NCI-H748 treated with DMSO at 0.1 percent for 48 hours (cell line): ENCODE measurements around the gene ATP6V0E1.

Source experiments
- DNase-seq: peaks from one replicate; lab custom pipeline; 2025; lab: John Stamatoyannopoulos, UW

Gene ATP6V0E1

GRCh38 chr5:172956936-172957335 is 26.6 kb upstream of the ATP6V0E1 start:
- no peak for DNase-seq

DNA sequence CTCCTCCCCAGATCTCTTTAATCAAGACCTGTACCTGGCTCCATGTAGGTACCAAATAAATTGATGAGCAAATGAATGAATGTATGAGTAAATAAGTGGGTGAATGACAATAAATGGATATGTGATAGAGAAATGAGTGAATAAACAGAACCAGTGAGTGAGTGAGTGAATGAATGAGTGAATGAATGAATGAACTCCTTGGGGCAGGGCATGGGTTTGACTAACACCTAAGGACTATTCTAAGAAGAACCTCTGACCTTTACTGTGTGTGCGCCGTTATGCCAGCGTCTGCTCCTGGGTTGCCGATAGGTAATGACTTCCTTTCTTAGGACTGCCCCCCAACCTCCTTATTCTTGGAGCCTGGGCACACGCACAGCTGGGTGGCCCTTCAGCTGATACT is 26.1 kb upstream of the ATP6V0E1 start:
- no peak for DNase-seq

GRCh38 chr5:172958331-172959046 is 25.1 kb upstream of the ATP6V0E1 start:
- DNase-seq = peak; percentile 44

DNA sequence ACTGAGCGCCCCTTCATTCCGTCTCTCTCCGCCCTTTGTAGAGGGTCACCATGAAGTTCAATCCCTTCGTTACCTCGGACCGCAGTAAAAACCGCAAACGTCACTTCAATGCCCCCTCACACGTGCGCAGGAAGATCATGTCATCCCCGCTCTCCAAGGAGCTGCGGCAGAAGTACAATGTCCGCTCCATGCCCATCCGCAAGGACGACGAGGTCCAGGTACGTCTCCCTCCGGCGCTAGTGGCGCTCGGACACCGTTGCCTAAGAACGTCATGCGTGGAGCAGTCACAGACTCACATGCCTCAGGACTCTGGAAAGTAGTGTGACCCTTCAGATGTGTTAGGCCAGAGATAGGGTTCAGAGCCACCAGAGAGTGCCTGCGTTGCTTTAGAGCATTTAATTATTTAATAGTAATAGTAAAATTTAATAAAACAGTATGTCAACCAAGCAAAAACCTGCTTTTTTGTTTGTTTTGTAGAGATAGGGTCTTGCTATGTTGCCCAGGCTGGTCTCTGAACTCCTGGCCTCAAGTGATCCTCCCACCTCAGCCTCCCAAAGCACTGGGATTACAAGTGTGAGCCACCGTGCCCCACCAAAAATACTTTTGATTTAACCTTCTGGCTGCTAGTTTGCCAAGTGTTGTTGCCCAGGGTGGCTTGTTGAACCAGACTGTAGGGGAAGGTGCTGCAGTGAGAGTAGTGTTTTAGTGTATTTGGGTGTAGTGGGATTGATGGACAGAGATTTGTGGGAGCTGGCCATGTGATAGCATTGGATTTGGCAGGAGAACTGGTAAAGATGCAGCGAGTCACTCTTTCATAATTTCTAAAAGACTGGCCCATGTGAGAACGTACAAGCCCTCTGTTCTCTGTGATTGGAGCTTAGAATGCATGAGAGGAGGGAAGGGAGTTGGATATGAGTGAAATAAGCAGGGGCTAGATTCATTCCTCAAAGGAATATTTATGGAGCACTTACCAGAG is 23.5 kb upstream of the ATP6V0E1 start:
- no peak for DNase-seq

- DNase-seq = no peak
Observed at GRCh38 chr5:172969921-172970320, 13.7 kb upstream of the ATP6V0E1 start.

GRCh38 chr5:172971482-172971881 is 12.1 kb upstream of the ATP6V0E1 start:
- DNase-seq = no peak

DNA sequence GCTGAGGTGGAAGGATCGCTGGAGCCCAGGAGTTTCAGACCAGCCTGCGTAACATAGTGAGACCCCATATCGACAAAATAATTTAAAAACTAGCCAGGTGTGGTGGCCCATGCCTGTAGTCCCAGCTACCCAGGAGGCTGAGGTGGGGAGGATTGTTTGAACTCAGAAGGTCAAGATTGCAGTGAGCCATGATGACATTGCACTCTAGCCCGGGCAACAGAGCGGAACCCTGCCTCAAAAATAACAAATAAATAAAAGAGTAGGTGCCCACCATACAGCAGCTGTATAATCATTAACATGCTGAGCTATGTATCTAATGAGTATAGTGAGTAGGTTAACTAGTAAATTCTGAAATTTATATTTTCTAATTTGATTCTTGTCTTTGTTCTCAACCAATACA is 11.0 kb upstream of the ATP6V0E1 start:
- DNase-seq = no peak

DNA sequence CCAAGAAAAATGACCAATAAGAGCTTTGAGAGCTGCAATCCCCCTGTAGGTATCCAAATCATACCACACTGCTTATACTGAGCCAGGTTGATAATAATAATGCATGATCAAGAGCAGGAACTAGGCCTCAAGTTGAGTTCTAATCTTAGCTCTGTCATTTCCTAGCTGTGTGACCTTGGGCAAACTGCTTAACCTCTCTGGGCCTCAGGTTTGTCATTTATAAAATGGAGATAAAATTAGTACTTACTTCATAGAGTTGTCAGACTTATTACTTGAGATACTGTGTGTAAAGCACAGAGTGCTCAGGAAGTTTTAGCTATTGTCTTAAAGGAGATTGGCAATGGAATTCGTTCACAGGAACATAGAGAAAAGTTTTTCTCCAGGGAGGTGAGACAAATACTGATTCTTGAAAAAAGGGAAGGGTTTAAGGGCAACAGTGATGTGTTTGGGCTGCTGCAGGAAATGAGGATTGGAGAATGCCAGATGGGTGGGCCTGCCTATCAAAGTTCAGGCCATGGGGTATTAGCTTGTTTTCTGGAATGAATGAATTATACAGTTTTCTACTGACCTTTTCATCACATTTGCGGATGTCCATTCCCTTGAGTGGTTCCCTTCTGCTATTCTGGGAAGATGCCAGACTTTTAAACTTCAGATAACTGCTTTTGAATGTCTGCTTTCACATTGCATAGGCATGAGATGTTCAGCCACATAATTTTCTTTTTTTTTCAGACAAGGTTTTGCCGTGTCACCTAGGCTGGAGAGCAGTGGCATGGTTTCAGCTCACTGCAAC is 10.2 kb upstream of the ATP6V0E1 start:
- no peak for DNase-seq

GRCh38 chr5:172973931-172974330 is 9.6 kb upstream of the ATP6V0E1 start:
- DNase-seq = no peak

DNA sequence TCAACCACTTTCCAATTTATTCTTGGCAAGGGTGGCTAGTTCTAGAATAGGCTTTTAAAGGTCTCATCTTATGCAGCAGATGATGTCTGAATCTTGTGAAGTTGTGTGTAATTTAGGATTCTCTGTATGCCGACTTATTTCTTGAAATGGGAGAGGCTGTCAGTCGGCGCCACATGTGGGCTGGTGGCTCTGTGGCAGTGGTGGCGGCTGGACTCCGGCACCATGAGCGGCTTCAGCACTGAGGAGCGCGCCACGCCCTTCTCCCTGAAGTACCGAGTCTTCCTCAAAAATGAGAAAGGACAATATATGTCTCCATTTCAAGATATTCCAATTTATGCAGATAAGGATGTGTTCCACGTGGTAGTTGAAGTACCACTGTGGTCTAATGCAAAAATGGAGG is 8.3 kb upstream of the ATP6V0E1 start:
- DNase-seq = no peak

DNA sequence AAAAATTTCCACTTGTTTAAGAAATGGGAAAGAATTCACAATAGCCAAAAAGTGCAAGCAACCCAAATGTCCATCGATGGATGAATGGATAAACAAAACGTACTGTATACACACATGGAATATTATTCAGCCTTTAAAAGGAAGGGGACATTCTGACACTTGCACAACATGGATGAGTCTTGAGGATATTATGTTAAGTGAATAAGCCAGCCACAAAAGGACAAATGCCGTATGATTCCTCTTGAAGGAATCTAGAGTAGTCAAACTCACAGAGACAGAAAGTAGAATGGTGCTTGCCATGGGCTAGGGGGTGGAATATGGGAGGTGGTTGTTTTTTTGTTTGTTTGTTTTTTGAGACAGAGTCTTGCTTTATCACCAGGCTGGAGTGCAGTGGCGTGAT is 3.8 kb upstream of the ATP6V0E1 start:
- no peak for DNase-seq

DNA sequence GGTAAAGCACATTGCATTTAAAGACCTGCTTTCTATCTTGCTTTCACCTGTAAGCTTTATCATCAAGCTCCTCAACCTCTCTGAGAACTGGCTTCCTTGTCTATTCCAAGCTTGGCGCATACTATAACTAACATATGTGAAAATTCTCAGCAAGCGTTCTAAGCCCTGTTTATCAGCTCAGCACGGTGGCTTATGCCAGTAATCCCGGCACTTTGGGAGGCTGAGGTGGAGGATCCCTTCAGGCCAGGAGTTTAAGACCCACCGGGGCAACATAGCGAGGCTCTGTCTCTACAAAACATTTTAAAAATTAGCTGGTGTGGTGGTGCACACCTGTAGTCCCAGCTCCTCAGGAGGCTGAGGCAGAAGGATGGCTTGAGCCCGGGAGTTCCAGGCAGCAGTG is 1.6 kb upstream of the ATP6V0E1 start:
- no peak for DNase-seq

GRCh38 chr5:172984244-172984953 is 828 bp downstream of the ATP6V0E1 start:
- peak; percentile 56 for DNase-seq

- peak; percentile 2 for DNase-seq
Observed at GRCh38 chr5:172985596-172985995, 2.0 kb downstream of the ATP6V0E1 start.

DNA sequence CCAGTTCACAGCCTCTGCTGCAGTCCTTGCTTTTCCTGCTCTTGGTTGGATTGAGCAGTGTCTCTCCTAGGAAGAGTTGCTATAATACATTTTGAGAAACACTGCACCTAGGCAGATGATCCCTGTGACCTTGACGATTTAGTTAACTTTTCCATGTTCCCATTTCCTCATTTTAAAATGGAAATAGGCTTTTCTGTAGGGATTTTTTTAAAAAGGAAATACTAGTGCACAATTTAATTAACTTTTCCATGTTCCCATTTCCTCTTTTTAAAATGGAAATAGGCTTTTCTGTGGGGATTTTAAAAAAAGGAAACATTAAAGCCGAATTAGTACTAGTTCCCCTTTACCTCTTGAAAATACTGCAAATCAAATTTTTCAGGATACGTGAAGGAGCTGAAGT is 4.7 kb downstream of the ATP6V0E1 start:
- DNase-seq = no peak

DNA sequence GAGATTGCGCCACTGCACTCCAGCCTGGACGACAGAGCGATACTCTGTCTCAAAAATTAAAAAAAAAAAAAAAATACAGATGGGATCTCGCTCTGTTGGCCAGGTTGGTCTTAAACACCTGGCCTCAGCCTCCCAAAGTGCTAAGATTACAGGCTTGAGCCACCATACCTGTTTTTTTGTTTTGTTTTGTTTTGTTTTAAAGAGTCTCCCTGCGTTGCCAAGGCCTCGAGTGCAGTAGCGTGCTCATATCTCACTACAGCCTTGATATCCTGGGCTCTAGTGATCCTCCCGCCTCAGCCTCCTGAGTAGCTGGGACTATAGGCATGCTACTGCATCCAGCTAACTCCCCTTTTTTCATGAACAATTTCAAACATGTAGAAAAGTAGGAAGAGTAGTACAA is 7.2 kb downstream of the ATP6V0E1 start:
- no peak for DNase-seq

GRCh38 chr5:172994405-172994804 is 10.8 kb downstream of the ATP6V0E1 start:
- no peak for DNase-seq

DNA sequence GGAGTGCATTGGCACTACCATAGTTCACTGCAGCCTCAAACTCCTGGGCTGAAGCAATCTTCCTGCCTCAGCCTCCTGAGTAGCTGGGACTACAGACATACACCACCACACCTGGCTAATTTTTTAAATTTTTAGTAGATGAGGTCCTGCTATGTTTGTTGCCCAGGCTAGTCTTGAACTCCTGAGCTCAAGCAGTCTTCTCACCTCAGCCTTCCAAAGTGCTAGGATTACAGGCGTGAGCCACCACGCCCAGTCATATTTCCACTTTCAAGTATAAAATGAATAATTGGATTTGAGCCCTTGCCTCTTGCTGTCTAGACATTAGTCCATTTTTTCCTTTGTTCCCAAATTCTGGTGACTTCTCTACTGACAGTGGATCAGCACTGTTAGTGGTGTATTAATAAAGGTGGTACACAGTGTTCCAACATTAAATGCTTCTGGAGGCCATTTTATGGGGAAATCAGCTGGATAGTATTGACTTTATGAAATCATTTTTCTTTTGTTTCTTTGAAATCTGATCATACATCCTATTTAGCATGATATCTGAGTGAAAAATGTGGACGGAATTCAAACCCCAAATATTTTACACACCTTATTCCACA is 15.9 kb downstream of the ATP6V0E1 start:
- no peak for DNase-seq

DNA sequence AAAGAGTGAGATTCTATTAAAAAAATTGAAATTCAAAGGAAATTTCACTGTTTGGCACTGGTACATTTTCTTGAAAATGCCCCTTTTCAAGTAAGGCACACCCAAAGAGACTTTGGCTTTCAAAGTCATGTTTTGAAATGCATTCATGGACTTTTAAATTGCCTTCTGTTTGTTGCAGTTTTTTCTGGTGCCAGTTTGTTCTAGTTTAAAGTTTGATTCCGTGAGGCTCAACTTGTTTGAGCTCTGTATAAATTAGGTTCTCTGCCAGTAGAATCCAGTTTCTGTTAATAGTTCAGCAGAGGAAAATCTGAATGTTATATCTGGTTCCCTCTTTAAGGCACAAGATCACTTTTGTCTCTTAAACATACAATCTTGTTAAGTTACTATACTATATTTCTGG is 16.4 kb downstream of the ATP6V0E1 start:
- no peak for DNase-seq

DNA sequence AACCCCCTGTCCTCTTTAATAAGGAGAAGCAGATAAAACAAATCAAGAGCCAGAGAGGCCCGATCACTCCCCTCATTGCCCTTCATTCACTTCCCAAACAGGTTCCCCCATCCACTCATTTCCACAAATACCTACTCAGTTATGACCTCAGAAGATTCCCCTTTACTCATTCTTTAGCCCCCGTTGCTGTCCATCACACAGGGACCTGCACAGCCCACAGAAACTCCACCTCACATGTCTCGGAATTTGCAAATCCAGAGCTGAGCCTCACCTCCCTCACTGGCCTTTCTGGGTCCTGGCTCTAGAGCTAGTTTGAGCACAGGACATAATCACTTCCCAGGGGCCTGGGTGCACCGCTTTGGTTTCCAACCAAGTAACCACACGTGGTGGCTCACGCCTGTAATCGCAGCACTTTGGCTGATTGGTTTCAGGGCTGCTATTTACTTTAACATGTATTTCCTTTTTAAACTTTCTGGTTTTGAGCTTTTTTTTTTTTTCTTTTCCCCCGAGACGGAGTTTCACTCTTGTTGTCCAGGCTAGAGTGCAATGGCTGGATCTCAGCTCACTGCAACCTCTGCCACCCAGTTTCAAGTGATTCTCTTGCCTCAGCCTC is 17.8 kb downstream of the ATP6V0E1 start:
- no peak for DNase-seq

- no peak for DNase-seq
Observed at GRCh38 chr5:173003360-173003759, 19.8 kb downstream of the ATP6V0E1 start.
